ENCODE measurements around the gene PDZD2. TPM values are rescaled to one million over a fixed set of nuclear protein-coding genes. Genes with fewer than 3 reads are reported as not detected.
"Not testable (repeated sequence)": the region's sequence is repeated elsewhere in the genome, so short reads cannot be mapped to it uniquely, and the experiment has no call there.

PDZD2 gene
- total RNA-seq, 1 donor from 2014 or later: 2.6 TPM

DNA sequence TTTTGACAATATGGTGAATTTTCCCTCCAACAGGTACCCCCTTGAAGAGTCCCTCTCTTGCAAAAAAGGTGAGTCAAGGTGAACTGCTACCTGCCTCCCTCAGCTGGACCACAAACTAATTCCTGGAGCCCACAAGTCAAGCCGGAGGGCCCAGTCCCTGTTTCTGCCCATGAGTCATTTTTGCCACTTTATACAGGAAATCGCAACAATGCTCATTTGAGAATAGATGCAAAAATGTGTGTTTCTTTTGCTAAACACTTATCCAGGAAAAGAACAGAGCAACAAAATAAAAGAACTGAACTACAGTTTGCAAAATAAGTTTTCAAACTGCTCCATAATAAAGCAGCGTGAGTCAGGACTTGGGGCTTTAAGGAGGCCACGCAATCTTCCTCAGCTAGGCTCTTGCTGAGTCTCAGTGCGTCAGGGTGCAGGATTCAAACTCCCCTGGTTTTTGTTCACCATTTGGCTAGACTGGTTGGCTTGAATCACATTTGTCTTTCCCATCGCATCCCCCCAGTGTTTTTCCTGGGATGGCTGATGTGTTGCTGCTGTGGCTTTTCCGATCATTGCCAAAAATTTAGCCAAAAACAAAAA is 432.5 kb downstream of the PDZD2 start:
- Histone ChIP-seq H3K27ac (ENCODE audit: low read depth, low read length) (no peak overlapping the region), H3K9ac (ENCODE audit: low read depth in 1 of 3, low read length in 3 of 3) (no peak overlapping the region), H3K27me3 (ENCODE audit: control insufficient read depth in 3 of 3, insufficient read depth in 3 of 3, low read length in 3 of 3) (no peaks in the 10 kb centered on the region), H3K4me3 (ENCODE audit: low read length in 3 of 3) (no peak overlapping the region), H3K9me3 (ENCODE audit: control insufficient read depth in 3 of 3, low read length in 3 of 3) (no peaks in the 10 kb centered on the region), H3K4me1 (ENCODE audit: control insufficient read depth in 3 of 3, insufficient read depth in 3 of 3, low read length in 3 of 3) (no peaks in the 10 kb centered on the region), H3K36me3 (ENCODE audit: control insufficient read depth in 3 of 3, insufficient read depth in 3 of 3, low read length in 3 of 3) (no peaks in the 10 kb centered on the region)

- no peaks in the 10 kb centered on the region for H3K36me3 ChIP-seq (ENCODE audit: control insufficient read depth in 3 of 3, insufficient read depth in 3 of 3, low read length in 3 of 3)
- no peaks in the 10 kb centered on the region for H3K27me3 ChIP-seq (ENCODE audit: control insufficient read depth in 3 of 3, insufficient read depth in 3 of 3, low read length in 3 of 3)
- H3K4me3 ChIP-seq (ENCODE audit: low read length in 3 of 3): no peak overlapping the region
- H3K27ac ChIP-seq (ENCODE audit: low read depth, low read length): no peak overlapping the region
- no peaks in the 10 kb centered on the region for H3K9me3 ChIP-seq (ENCODE audit: control insufficient read depth in 3 of 3, low read length in 3 of 3)
- H3K4me1 ChIP-seq (ENCODE audit: control insufficient read depth in 3 of 3, insufficient read depth in 3 of 3, low read length in 3 of 3): peaks cover 2 to 6% (median 4%) of the 10 kb centered on the region in 3 donors
- no peak overlapping the region for H3K9ac ChIP-seq (ENCODE audit: low read depth in 1 of 3, low read length in 3 of 3)
Observed at GRCh38 chr5:32072054-32072453, 433.1 kb downstream of the PDZD2 start.

GRCh38 chr5:32074401-32074800 is 435.5 kb downstream of the PDZD2 start:
- Histone ChIP-seq H3K9me3 (ENCODE audit: control insufficient read depth in 3 of 3, low read length in 3 of 3) (no peaks in the 10 kb centered on the region), H3K4me3 (ENCODE audit: low read length in 3 of 3) (no peak overlapping the region), H3K9ac (ENCODE audit: low read depth in 1 of 3, low read length in 3 of 3) (no peak overlapping the region), H3K4me1 (ENCODE audit: control insufficient read depth in 3 of 3, insufficient read depth in 3 of 3, low read length in 3 of 3) (peaks cover 3 to 9% (median 6%) of the 10 kb centered on the region in 3 donors), H3K36me3 (ENCODE audit: control insufficient read depth in 3 of 3, insufficient read depth in 3 of 3, low read length in 3 of 3) (no peaks in the 10 kb centered on the region), H3K27me3 (ENCODE audit: control insufficient read depth in 3 of 3, insufficient read depth in 3 of 3, low read length in 3 of 3) (no peaks in the 10 kb centered on the region), H3K27ac (ENCODE audit: low read depth, low read length) (no peak overlapping the region)

GRCh38 chr5:32076699-32077695 is 438.1 kb downstream of the PDZD2 start:
- Histone ChIP-seq H3K27ac (ENCODE audit: low read depth, low read length) (no peak overlapping the region), H3K36me3 (ENCODE audit: control insufficient read depth in 3 of 3, insufficient read depth in 3 of 3, low read length in 3 of 3) (no peaks in the 10 kb centered on the region), H3K4me1 (ENCODE audit: control insufficient read depth in 3 of 3, insufficient read depth in 3 of 3, low read length in 3 of 3) (peaks cover 3 to 9% (median 6%) of the 10 kb centered on the region in 3 donors), H3K9ac (ENCODE audit: low read depth in 1 of 3, low read length in 3 of 3) (no peak overlapping the region), H3K4me3 (ENCODE audit: low read length in 3 of 3) (no peak overlapping the region), H3K9me3 (ENCODE audit: control insufficient read depth in 3 of 3, low read length in 3 of 3) (no peaks in the 10 kb centered on the region), H3K27me3 (ENCODE audit: control insufficient read depth in 3 of 3, insufficient read depth in 3 of 3, low read length in 3 of 3) (no peaks in the 10 kb centered on the region)

- not testable (repeated sequence) for H3K36me3 ChIP-seq (ENCODE audit: control insufficient read depth in 3 of 3, insufficient read depth in 3 of 3, low read length in 3 of 3)
Observed at GRCh38 chr5:32078855-32079254, 439.9 kb downstream of the PDZD2 start.

GRCh38 chr5:32080565-32080964 is 441.6 kb downstream of the PDZD2 start:
- not testable (repeated sequence) for H3K36me3 ChIP-seq (ENCODE audit: control insufficient read depth in 3 of 3, insufficient read depth in 3 of 3, low read length in 3 of 3); H3K4me1 ChIP-seq (ENCODE audit: control insufficient read depth in 3 of 3, insufficient read depth in 3 of 3, low read length in 3 of 3); H3K9ac ChIP-seq (ENCODE audit: low read depth in 1 of 3, low read length in 3 of 3); H3K27ac ChIP-seq (ENCODE audit: low read depth, low read length); H3K9me3 ChIP-seq (ENCODE audit: control insufficient read depth in 3 of 3, low read length in 3 of 3); H3K27me3 ChIP-seq (ENCODE audit: control insufficient read depth in 3 of 3, insufficient read depth in 3 of 3, low read length in 3 of 3); H3K4me3 ChIP-seq (ENCODE audit: low read length in 3 of 3)

More at GRCh38 chr5:32078855-32079254, 439.9 kb downstream of the PDZD2 start:
- not testable (repeated sequence) for H3K4me3 ChIP-seq (ENCODE audit: low read length in 3 of 3); H3K9ac ChIP-seq (ENCODE audit: low read depth in 1 of 3, low read length in 3 of 3); H3K4me1 ChIP-seq (ENCODE audit: control insufficient read depth in 3 of 3, insufficient read depth in 3 of 3, low read length in 3 of 3); H3K27ac ChIP-seq (ENCODE audit: low read depth, low read length); H3K27me3 ChIP-seq (ENCODE audit: control insufficient read depth in 3 of 3, insufficient read depth in 3 of 3, low read length in 3 of 3); H3K9me3 ChIP-seq (ENCODE audit: control insufficient read depth in 3 of 3, low read length in 3 of 3)

- no peaks in the 10 kb centered on the region for H3K27me3 ChIP-seq (ENCODE audit: control insufficient read depth in 3 of 3, insufficient read depth in 3 of 3, low read length in 3 of 3)
- H3K4me1 ChIP-seq (ENCODE audit: control insufficient read depth in 3 of 3, insufficient read depth in 3 of 3, low read length in 3 of 3): no peaks in the 10 kb centered on the region
- H3K27ac ChIP-seq (ENCODE audit: low read depth, low read length): no peak overlapping the region
- H3K4me3 ChIP-seq (ENCODE audit: low read length in 3 of 3): no peak overlapping the region
- no peaks in the 10 kb centered on the region for H3K9me3 ChIP-seq (ENCODE audit: control insufficient read depth in 3 of 3, low read length in 3 of 3)
- H3K9ac ChIP-seq (ENCODE audit: low read depth in 1 of 3, low read length in 3 of 3): no peak overlapping the region
- peaks cover 0 to 4% (median 4%) of the 10 kb centered on the region in 3 donors for H3K36me3 ChIP-seq (ENCODE audit: control insufficient read depth in 3 of 3, insufficient read depth in 3 of 3, low read length in 3 of 3)
Observed at GRCh38 chr5:32082701-32083100, 443.8 kb downstream of the PDZD2 start.

GRCh38 chr5:32083981-32084430 is 445.1 kb downstream of the PDZD2 start:
- no peak overlapping the region for H3K9ac ChIP-seq (ENCODE audit: low read depth in 1 of 3, low read length in 3 of 3)
- no peak overlapping the region for H3K27ac ChIP-seq (ENCODE audit: low read depth, low read length)
- H3K4me1 ChIP-seq (ENCODE audit: control insufficient read depth in 3 of 3, insufficient read depth in 3 of 3, low read length in 3 of 3): no peaks in the 10 kb centered on the region
- peaks cover 0 to 4% (median 4%) of the 10 kb centered on the region in 3 donors for H3K36me3 ChIP-seq (ENCODE audit: control insufficient read depth in 3 of 3, insufficient read depth in 3 of 3, low read length in 3 of 3)
- no peaks in the 10 kb centered on the region for H3K27me3 ChIP-seq (ENCODE audit: control insufficient read depth in 3 of 3, insufficient read depth in 3 of 3, low read length in 3 of 3)
- H3K9me3 ChIP-seq (ENCODE audit: control insufficient read depth in 3 of 3, low read length in 3 of 3): no peaks in the 10 kb centered on the region
- H3K4me3 ChIP-seq (ENCODE audit: low read length in 3 of 3): no peak overlapping the region

DNA sequence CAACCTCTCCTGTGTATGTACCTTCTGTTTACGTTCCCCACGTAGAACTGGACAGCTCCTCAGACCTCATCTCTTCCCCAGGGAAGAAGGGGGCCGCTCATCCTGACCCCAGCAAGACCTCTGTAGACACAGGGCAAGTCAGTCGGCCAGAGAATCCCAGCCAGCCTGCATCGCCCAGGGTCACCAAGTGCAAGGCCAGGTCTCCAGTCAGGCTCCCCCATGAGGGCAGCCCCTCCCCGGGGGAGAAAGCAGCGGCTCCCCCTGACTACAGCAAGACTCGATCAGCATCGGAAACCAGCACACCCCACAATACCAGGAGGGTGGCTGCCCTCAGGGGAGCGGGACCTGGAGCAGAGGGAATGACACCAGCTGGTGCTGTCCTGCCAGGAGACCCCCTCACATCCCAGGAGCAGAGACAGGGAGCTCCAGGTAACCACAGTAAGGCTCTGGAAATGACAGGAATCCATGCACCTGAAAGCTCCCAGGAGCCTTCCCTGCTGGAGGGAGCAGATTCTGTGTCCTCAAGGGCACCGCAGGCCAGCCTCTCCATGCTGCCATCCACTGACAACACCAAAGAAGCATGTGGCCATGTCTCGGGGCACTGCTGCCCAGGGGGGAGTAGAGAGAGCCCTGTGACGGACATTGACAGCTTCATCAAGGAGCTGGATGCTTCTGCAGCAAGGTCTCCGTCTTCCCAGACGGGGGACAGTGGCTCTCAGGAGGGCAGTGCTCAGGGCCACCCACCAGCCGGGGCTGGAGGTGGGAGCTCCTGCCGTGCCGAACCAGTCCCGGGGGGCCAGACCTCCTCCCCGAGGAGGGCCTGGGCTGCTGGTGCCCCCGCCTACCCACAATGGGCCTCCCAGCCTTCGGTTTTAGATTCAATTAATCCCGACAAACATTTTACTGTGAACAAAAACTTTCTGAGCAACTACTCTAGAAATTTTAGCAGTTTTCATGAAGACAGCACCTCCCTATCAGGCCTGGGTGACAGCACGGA is 448.5 kb downstream of the PDZD2 start:
- Histone ChIP-seq H3K27ac (ENCODE audit: low read depth, low read length) (no peak overlapping the region), H3K9ac (ENCODE audit: low read depth in 1 of 3, low read length in 3 of 3) (no peak overlapping the region), H3K9me3 (ENCODE audit: control insufficient read depth in 3 of 3, low read length in 3 of 3) (no peaks in the 10 kb centered on the region), H3K36me3 (ENCODE audit: control insufficient read depth in 3 of 3, insufficient read depth in 3 of 3, low read length in 3 of 3) (peaks cover 0 to 5% (median 4%) of the 10 kb centered on the region in 3 donors), H3K27me3 (ENCODE audit: control insufficient read depth in 3 of 3, insufficient read depth in 3 of 3, low read length in 3 of 3) (no peaks in the 10 kb centered on the region), H3K4me1 (ENCODE audit: control insufficient read depth in 3 of 3, insufficient read depth in 3 of 3, low read length in 3 of 3) (no peaks in the 10 kb centered on the region), H3K4me3 (ENCODE audit: low read length in 3 of 3) (no peak overlapping the region)

All from skeletal muscle tissue (tissue), 4 donors.